K562 (cell line): ENCODE results near the gene OR2V2. TPM values are rescaled to one million over a fixed set of nuclear protein-coding genes. Genes with fewer than 3 reads are reported as not detected.

Experiments
- ATF7 ChIP-seq: fragments of 450-650 bp; IDR thresholded peaks from 2 replicates; pipeline ENCODE4 v1.7.1; 2014; ENCODE audit warnings: mild to moderate bottlenecking, moderate library complexity
- CHD2 ChIP-seq: IDR thresholded peaks from 2 replicates; pipeline ENCODE4 v1.6.1; 2011; ENCODE audit warnings: low read depth, low read length
- CREB1 ChIP-seq, 2 experiments: sonication (generic) in 1 of 2; formaldehyde crosslinking in 1 of 2; IDR thresholded peaks; 2 replicates each; pipeline versions ENCODE4 v1.6.1 to v1.8.0; 2012 to 2022; ENCODE audit warnings: inconsistent platforms in 1 of 2, mild to moderate bottlenecking in 1 of 2, missing genetic modification reagents in 1 of 2, moderate library complexity in 1 of 2
- EGR1 ChIP-seq: fragments of 450-650 bp; conservative IDR thresholded peaks from 2 replicates; pipeline ENCODE4 v1.6.1; 2017; ENCODE audit warnings: mild to moderate bottlenecking
- ELF1 ChIP-seq: fragments of 200-800 bp; sonication (Bioruptor generic); IDR thresholded peaks from 2 replicates; pipeline ENCODE4 v1.6.1; 2016; ENCODE audit warnings: missing genetic modification characterization, missing compliant biosample characterization
- HCFC1 ChIP-seq: IDR thresholded peaks from 2 replicates; pipeline ENCODE4 v1.6.1; 2012; ENCODE audit warnings: low read depth, low read length, improper control_type of control experiment
- JUND ChIP-seq, 2 experiments: IDR thresholded peaks; 2 replicates in 1 of 2; 3 replicates in 1 of 2; pipeline ENCODE4 v1.6.1; 2011; ENCODE audit warnings: borderline replicate concordance in 2 of 2, low read depth in 2 of 2, low read length in 2 of 2, improper control_type of control experiment in 1 of 2, missing biosample characterization in 1 of 2, missing genetic modification characterization in 1 of 2, missing genetic modification reagents in 1 of 2
- MTA1 ChIP-seq: fragments of 450-650 bp; IDR thresholded peaks from 2 replicates; pipeline ENCODE4 v1.6.1; 2017; ENCODE audit warnings: borderline replicate concordance
- PTTG1 ChIP-seq: fragments of 450-650 bp; IDR thresholded peaks from 2 replicates; pipeline ENCODE4 v1.6.1; 2016; ENCODE audit warnings: low read depth, mild to moderate bottlenecking, missing genetic modification characterization, missing compliant biosample characterization
- RFX1 ChIP-seq: fragments of 450-650 bp; IDR thresholded peaks from 2 replicates; pipeline ENCODE4 v1.6.1; 2016; ENCODE audit warnings: mild to moderate bottlenecking, moderate library complexity
- TFAM ChIP-seq: fragments of 250-450 bp; sonication (Bioruptor Pico); conservative IDR thresholded peaks from 2 replicates; pipeline ENCODE4 v1.5.0; 2021; ENCODE audit warnings: mild to moderate bottlenecking, moderate library complexity
- ZNF263 ChIP-seq: sonication (generic); formaldehyde crosslinking; IDR thresholded peaks from 2 replicates; pipeline ENCODE4 v1.8.0; 2022; ENCODE audit warnings: mild to moderate bottlenecking, missing genetic modification reagents, borderline replicate concordance
- polyA plus RNA-seq, 8 experiments: library from polyadenylated mRNA; depleted of rRNA in 4 of 8; stranded (reverse) in 5 of 8; unstranded in 3 of 8; fragments of >200 nt; fragmentation: Nextera tagmentation in 2 of 8; fragmentation: Illumina TruSeq in 1 of 8; extraction: Ambion mirVana in 2 of 8; extraction: Trizol in 1 of 8; gene quantifications; 2 replicates each; pipeline versions ENCODE4 v1.2.1 to v1.2.3, GENCODE V29; 2011 to 2014; ENCODE audit warnings: inconsistent platforms in 1 of 8, missing spikeins in 1 of 8
- total RNA-seq, 7 experiments: library from RNA; depleted of rRNA in 6 of 7; stranded (reverse); fragments of >200 nt in 6 of 7; fragmentation: Illumina TruSeq in 2 of 7; extraction: Trizol in 2 of 7; gene quantifications; 2 replicates each; pipeline versions ENCODE4 v1.2.1 to v1.2.3, GENCODE V29; 2011 to 2021; ENCODE audit warnings: low replicate concordance in 1 of 7
- TF ChIP-seq, protein P1 (sequence below): fragments of 450-650 bp; IDR thresholded peaks from 2 replicates; pipeline ENCODE4 v1.6.1; 2016; ENCODE audit warnings: low read depth
- TF ChIP-seq, protein P2 (sequence below): fragments of 450-650 bp; formaldehyde crosslinking; IDR thresholded peaks from 2 replicates; pipeline ENCODE4 v1.4.0; 2020; ENCODE audit warnings: mild to moderate bottlenecking
- TF ChIP-seq, protein P3 (sequence below): fragments of 450-650 bp; IDR thresholded peaks from 2 replicates; pipeline ENCODE4 v1.6.1; 2016; ENCODE audit warnings: missing biosample characterization, missing genetic modification characterization

Gene OR2V2
- total and polyA plus RNA-seq, 9 of the 15 experiments (the other 6 are each of a cell fraction or from before 2014, with no cell fraction given), result 0.01 TPM; not detected in 8

DNA sequence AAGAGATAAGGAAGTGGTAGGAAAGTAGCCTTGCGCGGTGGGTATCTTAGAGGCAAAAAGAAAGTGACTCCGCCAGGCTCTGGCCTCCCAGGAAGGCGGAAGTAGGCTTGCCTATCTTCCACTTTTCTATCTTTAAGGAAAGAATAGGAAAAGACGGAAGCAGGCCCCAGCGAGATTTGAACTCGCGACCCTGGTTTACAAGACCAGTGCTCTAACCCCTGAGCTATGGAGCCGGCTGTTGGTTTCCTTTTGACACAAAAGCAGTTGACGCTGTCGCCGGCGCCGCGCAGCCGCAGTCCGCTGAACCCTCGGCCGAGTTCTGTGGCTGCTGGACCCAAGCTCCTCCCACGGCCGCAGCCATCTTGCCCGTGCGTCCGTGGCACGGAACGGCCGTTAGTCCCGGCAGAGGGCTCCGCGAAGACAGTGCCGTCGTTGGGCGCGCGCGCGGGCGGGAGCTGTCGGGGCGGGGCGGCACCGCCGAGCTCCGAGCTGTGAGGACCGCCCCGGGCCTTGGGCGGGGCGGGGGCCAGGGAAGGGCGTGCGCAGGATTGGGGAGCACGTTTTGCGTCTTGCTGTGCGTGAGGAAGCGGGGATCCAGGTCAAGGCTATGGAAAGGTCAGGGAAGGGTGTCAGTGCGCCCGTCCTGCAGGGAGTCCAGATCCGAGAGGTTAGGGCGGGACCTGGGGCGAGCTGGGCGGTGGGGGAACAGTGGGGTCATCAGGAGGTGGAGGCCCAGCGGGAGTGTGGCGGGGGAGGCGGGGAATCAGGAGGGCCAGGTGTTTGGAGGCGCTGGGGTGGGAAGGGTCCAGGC is 44.3 kb downstream of the OR2V2 start (continued):
- TF ChIP-seq CHD2 (peak; percentile 46; the same call in 1 of the 2 replicates), MTA1 (peak; percentile 25; the same call in 1 of the 2 replicates), EGR1 (peak; percentile 30; the same call in 1 of the 2 replicates), HCFC1 (peak; percentile 60), ZNF263 (CRISPR knock-in tag) (peak; percentile 95), JUND (IDR thresholded peaks at IDR 0.05; ENCODE audit: borderline replicate concordance, low read depth, low read length) (peak; percentile 48; the same call in 1 of the 2 replicates), JUND (tag; IDR thresholded peaks at IDR 0.05; ENCODE audit: borderline replicate concordance, low read depth, low read length) (no peak; the same call in 2 of the 3 replicates), PTTG1 (tag) (no peak), CREB1 (IDR thresholded peaks at IDR 0.05) (0 out of 2 replicates have a peak, but pooled peaks have one; percentile 26), CREB1 (CRISPR knock-in tag; IDR thresholded peaks at IDR 0.05) (peak; percentile 78), ATF7 (peak; percentile 86), RFX1 (no peak), TFAM (no peak), ELF1 (peak; percentile 97)
- TF ChIP-seq, protein P1, sequence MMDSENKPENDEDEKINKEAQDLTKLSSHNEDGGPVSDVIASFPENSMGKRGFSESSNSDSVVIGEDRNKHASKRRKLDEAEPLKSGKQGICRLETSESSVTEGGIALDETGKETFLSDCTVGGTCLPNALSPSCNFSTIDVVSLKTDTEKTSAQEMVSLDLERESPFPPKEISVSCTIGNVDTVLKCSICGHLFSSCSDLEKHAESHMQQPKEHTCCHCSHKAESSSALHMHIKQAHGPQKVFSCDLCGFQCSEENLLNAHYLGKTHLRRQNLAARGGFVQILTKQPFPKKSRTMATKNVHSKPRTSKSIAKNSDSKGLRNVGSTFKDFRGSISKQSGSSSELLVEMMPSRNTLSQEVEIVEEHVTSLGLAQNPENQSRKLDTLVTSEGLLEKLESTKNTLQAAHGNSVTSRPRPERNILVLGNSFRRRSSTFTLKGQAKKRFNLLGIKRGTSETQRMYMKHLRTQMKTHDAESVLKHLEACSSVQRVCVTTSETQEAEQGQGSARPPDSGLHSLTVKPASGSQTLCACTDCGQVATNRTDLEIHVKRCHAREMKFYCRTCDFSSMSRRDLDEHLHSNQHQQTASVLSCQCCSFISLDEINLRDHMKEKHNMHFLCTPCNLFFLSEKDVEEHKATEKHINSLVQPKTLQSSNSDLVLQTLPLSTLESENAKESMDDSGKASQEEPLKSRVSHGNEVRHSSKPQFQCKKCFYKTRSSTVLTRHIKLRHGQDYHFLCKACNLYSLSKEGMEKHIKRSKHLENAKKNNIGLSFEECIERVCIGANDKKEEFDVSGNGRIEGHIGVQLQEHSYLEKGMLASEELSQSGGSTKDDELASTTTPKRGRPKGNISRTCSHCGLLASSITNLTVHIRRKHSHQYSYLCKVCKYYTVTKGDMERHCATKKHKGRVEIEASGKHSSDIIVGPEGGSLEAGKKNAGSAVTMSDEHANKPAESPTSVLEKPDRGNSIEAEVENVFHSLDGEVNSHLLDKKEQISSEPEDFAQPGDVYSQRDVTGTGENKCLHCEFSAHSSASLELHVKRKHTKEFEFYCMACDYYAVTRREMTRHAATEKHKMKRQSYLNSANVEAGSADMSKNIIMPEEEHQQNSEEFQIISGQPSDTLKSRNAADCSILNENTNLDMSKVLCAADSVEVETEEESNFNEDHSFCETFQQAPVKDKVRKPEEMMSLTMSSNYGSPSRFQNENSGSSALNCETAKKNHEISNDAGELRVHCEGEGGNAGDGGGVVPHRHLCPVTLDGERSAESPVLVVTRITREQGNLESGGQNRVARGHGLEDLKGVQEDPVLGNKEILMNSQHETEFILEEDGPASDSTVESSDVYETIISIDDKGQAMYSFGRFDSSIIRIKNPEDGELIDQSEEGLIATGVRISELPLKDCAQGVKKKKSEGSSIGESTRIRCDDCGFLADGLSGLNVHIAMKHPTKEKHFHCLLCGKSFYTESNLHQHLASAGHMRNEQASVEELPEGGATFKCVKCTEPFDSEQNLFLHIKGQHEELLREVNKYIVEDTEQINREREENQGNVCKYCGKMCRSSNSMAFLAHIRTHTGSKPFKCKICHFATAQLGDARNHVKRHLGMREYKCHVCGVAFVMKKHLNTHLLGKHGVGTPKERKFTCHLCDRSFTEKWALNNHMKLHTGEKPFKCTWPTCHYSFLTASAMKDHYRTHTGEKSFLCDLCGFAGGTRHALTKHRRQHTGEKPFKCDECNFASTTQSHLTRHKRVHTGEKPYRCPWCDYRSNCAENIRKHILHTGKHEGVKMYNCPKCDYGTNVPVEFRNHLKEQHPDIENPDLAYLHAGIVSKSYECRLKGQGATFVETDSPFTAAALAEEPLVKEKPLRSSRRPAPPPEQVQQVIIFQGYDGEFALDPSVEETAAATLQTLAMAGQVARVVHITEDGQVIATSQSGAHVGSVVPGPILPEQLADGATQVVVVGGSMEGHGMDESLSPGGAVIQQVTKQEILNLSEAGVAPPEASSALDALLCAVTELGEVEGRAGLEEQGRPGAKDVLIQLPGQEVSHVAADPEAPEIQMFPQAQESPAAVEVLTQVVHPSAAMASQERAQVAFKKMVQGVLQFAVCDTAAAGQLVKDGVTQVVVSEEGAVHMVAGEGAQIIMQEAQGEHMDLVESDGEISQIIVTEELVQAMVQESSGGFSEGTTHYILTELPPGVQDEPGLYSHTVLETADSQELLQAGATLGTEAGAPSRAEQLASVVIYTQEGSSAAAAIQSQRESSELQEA, result peak; percentile 73
- TF ChIP-seq, protein P2, sequence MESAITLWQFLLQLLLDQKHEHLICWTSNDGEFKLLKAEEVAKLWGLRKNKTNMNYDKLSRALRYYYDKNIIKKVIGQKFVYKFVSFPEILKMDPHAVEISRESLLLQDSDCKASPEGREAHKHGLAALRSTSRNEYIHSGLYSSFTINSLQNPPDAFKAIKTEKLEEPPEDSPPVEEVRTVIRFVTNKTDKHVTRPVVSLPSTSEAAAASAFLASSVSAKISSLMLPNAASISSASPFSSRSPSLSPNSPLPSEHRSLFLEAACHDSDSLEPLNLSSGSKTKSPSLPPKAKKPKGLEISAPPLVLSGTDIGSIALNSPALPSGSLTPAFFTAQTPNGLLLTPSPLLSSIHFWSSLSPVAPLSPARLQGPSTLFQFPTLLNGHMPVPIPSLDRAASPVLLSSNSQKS (CRISPR knock-in tag), result no peak
- TF ChIP-seq, protein P3, sequence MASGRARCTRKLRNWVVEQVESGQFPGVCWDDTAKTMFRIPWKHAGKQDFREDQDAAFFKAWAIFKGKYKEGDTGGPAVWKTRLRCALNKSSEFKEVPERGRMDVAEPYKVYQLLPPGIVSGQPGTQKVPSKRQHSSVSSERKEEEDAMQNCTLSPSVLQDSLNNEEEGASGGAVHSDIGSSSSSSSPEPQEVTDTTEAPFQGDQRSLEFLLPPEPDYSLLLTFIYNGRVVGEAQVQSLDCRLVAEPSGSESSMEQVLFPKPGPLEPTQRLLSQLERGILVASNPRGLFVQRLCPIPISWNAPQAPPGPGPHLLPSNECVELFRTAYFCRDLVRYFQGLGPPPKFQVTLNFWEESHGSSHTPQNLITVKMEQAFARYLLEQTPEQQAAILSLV (tag), result no peak
